ENCODE results near the gene NPIPB8.
"Not testable (repeated sequence)": the region's sequence is repeated elsewhere in the genome, so short reads cannot be mapped to it uniquely, and the experiment has no call there.

NPIPB8 gene

DNA sequence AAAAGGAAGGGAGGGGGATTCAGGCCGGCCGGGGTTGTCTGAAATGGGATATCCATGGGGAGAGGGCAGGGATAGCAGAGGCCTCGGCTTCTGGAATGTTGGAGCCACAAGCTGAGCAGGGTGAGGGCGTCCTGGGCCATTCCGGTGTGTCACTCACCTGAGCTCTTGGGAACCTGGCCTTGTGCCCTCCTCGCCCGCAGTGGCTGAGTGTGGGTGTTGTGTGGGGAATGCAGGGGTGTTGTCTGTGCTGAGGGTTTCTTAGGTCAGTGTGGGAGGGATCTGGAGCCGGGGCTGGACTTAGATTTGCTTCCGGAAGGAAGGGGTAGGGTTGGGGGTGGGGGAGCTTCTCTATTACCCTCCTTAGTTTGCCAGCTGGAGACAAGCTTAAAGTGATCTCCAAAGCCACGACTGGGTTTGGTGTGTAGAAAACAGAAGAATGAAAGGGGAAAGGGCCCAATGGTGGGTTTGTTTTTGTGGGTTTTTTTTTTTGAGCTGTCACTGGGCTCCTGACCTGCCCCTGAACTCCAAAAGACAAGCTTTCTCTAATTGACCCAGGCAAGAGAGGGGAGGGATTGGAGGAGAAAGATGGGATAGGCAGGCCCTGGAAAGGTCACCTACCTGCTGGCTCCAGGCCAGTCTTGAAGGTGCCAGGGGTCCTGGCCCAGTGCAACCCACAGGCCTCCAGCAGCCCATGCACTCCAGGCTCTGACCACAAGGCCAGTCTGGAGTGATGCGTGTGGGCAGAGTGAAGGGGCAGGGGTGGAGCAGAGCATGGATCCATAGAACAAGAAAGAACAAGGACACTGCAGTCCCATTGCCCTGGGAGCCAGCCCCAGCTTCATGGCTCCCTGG, 40.8 kb upstream of the NPIPB8 start, which contains the start of gene SULT1A2:
SULT1A2 (minus strand) TSS at position 211 of the 852 bp plus-strand sequence. CDS start 1,120 bp downstream, outside the sequence.
- Histone ChIP-seq H3K4me3 (ENCODE audit: insufficient read depth, low read depth, low read length, poor library complexity, severe bottlenecking) (no peak within 1 kb of the TSS), H3K27ac (ENCODE audit: insufficient read depth, low read length, poor library complexity, severe bottlenecking) (no peak within 1 kb of the TSS), H3K9me3 (ENCODE audit: control insufficient read depth, low read length) (no peaks in the 10 kb centered on the region), H3K36me3 (ENCODE audit: control insufficient read depth, insufficient read depth, low read length) (no peaks in the 10 kb centered on the region), H3K4me1 (ENCODE audit: control insufficient read depth, insufficient read depth, low read length, poor library complexity, severe bottlenecking) (no peaks in the 10 kb centered on the region), H3K27me3 (replicated peaks; ENCODE audit: control insufficient read depth, insufficient read depth, low read length, poor library complexity, severe bottlenecking) (no peaks in the 10 kb centered on the region)
- DNase-seq, result no peak

DNA sequence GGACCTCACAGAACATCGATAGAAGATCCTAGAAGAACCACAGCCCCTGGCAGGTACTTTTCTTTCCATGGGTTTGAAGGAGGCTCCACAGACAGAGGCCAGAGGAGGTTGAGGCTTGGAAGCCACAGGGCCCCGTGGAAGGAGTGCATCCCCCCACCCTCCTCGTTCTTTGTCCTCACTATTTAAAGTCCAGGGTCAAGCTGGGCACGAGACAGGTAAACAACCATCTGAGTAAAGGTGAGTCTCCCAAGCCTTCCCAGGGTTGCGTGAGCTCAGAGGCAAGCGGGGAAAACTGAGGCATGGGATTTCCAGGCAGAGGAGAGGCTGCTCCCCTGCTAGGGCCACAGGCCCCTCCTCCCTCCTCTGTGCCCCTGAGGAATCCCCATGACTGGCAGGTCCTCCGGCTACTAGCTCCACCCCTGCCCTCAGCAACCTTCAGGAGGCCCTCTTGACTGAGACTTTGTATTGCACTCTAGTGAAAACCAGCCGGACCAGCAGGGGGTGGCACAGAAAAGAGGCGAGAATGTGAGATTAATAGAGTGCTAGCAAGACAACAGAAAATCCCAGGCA, 40.1 kb upstream of the NPIPB8 start:
- no peak overlapping the region for H3K4me3 ChIP-seq (ENCODE audit: insufficient read depth, low read depth, low read length, poor library complexity, severe bottlenecking)
- no peak overlapping the region for H3K27ac ChIP-seq (ENCODE audit: insufficient read depth, low read length, poor library complexity, severe bottlenecking)
- DNase-seq, result no peak
- H3K36me3 ChIP-seq (ENCODE audit: control insufficient read depth, insufficient read depth, low read length), result no peaks in the 10 kb centered on the region
- no peaks in the 10 kb centered on the region for H3K4me1 ChIP-seq (ENCODE audit: control insufficient read depth, insufficient read depth, low read length, poor library complexity, severe bottlenecking)
- H3K9me3 ChIP-seq (ENCODE audit: control insufficient read depth, low read length), result no peaks in the 10 kb centered on the region
- H3K27me3 ChIP-seq (replicated peaks; ENCODE audit: control insufficient read depth, insufficient read depth, low read length, poor library complexity, severe bottlenecking), result no peaks in the 10 kb centered on the region

DNA sequence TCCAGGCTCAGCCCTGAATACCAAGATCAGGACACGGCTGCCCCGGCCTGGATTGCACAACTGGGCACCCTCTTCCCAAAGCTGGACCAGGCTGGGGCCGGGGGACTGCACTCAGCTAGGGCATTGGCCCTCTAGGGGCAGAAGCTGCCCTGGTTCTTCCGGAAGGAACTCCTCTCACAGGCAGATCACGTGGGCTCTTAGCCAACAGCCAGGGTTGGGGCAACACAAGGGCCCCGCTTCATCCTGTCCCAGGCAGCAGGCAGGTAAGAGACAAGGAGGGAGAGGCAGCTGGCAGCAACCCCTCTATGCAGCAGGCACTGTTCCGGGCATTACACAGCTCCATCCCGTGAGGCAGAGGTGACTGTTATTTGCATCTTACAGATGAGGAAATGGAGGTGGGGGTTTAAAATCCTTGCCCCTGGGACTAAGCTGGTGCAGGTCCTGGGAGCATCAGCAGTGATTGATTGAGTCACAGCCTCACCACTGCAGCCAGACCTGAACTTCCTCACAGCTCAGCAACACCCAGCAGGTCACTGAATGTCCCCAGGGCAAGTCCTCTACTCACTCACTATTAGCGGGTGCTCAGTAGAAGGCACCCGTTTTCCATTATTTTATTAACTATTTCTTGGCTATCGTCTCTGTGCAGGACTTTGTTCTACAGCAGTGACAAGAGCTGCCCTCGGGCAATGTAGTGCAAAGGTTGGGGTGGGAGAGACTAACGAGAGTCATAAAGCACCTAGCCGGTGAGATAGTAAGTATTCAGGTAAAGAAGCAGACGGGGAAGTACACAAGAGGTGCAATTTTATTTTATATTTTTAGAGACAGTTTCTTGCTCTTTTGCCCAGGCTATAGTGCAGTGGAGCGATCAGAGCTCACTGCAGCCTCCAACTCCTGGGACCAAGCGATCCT, 38.2 kb upstream of the NPIPB8 start:
- not testable (repeated sequence) for H3K27me3 ChIP-seq (replicated peaks; ENCODE audit: control insufficient read depth, insufficient read depth, low read length, poor library complexity, severe bottlenecking); H3K36me3 ChIP-seq (ENCODE audit: control insufficient read depth, insufficient read depth, low read length); H3K4me1 ChIP-seq (ENCODE audit: control insufficient read depth, insufficient read depth, low read length, poor library complexity, severe bottlenecking); H3K27ac ChIP-seq (ENCODE audit: insufficient read depth, low read length, poor library complexity, severe bottlenecking); H3K4me3 ChIP-seq (ENCODE audit: insufficient read depth, low read depth, low read length, poor library complexity, severe bottlenecking); DNase-seq; H3K9me3 ChIP-seq (ENCODE audit: control insufficient read depth, low read length)

DNA sequence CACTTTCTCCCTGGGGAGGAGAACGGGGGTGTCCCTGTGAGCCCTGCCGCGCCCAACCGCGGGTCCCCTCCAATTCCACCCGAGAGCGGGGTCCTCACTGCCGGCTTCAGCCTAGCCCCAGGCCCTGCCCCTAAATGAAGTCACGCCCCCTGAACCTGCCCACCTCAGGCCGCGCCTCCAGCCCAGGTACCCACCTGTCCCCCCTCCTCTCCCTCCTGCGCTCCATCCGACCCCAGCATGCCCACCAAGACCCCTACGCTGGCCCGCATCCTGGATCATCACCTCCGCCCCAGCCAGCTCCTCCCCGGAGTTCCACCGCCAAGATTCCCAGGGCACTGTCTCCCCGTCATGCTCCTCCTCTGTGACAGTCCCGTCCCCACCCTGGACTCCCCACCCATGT, 36.9 kb upstream of the NPIPB8 start:
- H3K4me3 ChIP-seq (ENCODE audit: insufficient read depth, low read depth, low read length, poor library complexity, severe bottlenecking); DNase-seq; H3K4me1 ChIP-seq (ENCODE audit: control insufficient read depth, insufficient read depth, low read length, poor library complexity, severe bottlenecking); H3K9me3 ChIP-seq (ENCODE audit: control insufficient read depth, low read length); H3K36me3 ChIP-seq (ENCODE audit: control insufficient read depth, insufficient read depth, low read length); H3K27me3 ChIP-seq (replicated peaks; ENCODE audit: control insufficient read depth, insufficient read depth, low read length, poor library complexity, severe bottlenecking); H3K27ac ChIP-seq (ENCODE audit: insufficient read depth, low read length, poor library complexity, severe bottlenecking): not testable (repeated sequence)

DNA sequence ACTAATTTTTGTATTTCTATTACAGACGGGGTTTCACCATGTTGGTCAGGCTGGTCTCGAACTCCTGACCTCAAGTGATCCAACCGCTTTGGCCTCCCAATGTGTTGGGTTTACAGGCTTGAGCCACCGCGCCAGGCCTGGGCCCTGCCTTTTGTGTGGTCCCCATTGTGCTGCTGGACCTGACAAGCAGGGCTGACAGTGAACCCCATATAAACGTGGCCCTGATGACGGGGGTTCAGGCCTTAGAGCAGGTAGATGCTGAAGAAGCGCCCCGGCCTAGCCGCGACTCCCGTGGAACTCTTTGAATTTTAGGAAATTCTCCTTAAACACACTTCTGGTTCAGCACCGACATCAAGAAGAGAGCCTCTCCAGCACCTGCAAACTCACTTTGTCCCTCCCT, 36.3 kb upstream of the NPIPB8 start:
- H3K36me3 ChIP-seq (ENCODE audit: control insufficient read depth, insufficient read depth, low read length), result not testable (repeated sequence)

DNA sequence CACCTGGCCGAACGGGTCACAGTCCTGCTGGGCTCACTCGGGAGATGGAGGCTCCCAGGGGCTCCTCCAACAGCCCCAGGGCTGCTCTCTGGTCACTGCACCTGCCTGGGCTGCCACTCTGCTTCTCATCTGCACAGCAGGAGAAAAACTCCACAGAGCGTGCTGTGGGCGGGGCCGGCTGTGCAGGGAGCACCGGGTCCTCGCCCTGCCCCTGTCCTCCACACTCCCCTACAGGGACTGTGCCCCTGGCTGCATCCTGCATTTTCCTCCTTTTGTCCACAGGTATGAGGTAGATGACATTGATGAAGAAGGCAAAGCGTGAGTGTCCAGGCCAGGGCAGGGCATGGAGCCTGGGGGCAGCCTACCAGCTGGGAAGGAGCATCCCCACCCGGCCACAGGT, 35.8 kb upstream of the NPIPB8 start:
- not testable (repeated sequence) for H3K27me3 ChIP-seq (replicated peaks; ENCODE audit: control insufficient read depth, insufficient read depth, low read length, poor library complexity, severe bottlenecking); H3K4me1 ChIP-seq (ENCODE audit: control insufficient read depth, insufficient read depth, low read length, poor library complexity, severe bottlenecking); H3K27ac ChIP-seq (ENCODE audit: insufficient read depth, low read length, poor library complexity, severe bottlenecking); DNase-seq; H3K9me3 ChIP-seq (ENCODE audit: control insufficient read depth, low read length); H3K36me3 ChIP-seq (ENCODE audit: control insufficient read depth, insufficient read depth, low read length); H3K4me3 ChIP-seq (ENCODE audit: insufficient read depth, low read depth, low read length, poor library complexity, severe bottlenecking)

More for the DNA sequence above, 36.3 kb upstream of the NPIPB8 start:
- H3K4me3 ChIP-seq (ENCODE audit: insufficient read depth, low read depth, low read length, poor library complexity, severe bottlenecking); H3K4me1 ChIP-seq (ENCODE audit: control insufficient read depth, insufficient read depth, low read length, poor library complexity, severe bottlenecking); DNase-seq; H3K9me3 ChIP-seq (ENCODE audit: control insufficient read depth, low read length); H3K27ac ChIP-seq (ENCODE audit: insufficient read depth, low read length, poor library complexity, severe bottlenecking); H3K27me3 ChIP-seq (replicated peaks; ENCODE audit: control insufficient read depth, insufficient read depth, low read length, poor library complexity, severe bottlenecking): not testable (repeated sequence)

DNA sequence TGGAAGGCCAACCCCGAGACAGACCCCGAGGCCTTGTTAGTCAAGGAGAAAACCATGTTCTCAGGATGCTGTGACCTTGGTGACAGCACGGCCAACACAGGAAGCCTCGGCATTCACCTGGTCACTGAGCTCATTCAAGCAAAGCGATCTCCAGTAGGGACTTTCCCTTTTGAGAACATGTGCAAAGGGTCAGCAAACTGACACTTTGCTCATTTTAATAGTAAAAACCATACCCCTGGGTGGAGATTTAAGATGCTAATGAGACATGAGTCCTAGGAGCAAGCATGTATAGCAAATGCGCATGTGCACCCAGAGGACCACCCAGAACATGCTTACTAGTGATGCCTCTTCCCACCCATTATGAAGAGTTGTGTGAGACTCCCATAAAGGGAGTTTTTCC, 35.3 kb upstream of the NPIPB8 start:
- H3K27ac ChIP-seq (ENCODE audit: insufficient read depth, low read length, poor library complexity, severe bottlenecking), result no peak overlapping the region
- H3K4me1 ChIP-seq (ENCODE audit: control insufficient read depth, insufficient read depth, low read length, poor library complexity, severe bottlenecking), result no peaks in the 10 kb centered on the region
- H3K36me3 ChIP-seq (ENCODE audit: control insufficient read depth, insufficient read depth, low read length), result no peaks in the 10 kb centered on the region
- no peaks in the 10 kb centered on the region for H3K27me3 ChIP-seq (replicated peaks; ENCODE audit: control insufficient read depth, insufficient read depth, low read length, poor library complexity, severe bottlenecking)
- DNase-seq, result no peak
- no peaks in the 10 kb centered on the region for H3K9me3 ChIP-seq (ENCODE audit: control insufficient read depth, low read length)
- no peak overlapping the region for H3K4me3 ChIP-seq (ENCODE audit: insufficient read depth, low read depth, low read length, poor library complexity, severe bottlenecking)

DNA sequence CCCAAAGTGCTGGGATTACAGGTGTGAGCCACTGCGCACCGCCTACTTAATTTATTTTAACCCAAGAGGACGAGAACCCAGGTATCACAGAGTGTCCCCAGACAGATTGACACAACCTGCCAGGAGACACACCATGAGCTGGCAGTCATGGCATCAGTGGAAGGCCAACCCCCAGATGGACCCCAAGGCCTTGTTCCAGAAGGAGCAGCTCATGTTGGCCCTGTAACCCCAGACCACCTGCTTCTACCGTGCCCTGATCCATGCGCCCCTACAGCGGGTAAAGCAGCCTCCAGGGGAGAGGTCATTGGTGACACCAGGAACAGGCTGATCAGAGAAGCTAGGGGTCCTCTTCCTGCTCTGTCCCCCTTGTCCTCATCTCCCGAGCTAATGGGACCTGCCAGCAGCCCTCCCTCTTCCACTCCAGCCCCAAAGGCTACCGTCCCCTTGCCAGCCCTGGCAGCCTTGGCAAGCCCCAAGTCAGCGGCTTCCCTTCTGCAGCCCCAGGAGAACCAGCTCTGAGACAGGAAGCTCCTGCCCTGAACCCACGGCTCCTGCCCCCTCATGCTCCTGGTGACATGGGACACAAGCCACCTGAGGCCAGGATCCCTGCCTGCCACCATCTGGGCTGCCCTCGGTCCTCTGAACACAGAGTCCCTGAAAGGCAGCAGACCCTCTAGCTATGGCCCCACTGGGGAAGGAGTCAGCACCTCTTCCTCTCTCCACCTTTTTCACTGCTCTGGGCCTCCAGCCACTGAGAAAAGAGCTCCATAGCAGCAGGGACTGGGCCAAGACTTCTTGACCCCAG, 34.3 kb upstream of the NPIPB8 start:
- no peaks in the 10 kb centered on the region for H3K36me3 ChIP-seq (ENCODE audit: control insufficient read depth, insufficient read depth, low read length)
- no peak overlapping the region for H3K4me3 ChIP-seq (ENCODE audit: insufficient read depth, low read depth, low read length, poor library complexity, severe bottlenecking)
- DNase-seq, result no peak
- H3K9me3 ChIP-seq (ENCODE audit: control insufficient read depth, low read length), result no peaks in the 10 kb centered on the region
- H3K27ac ChIP-seq (ENCODE audit: insufficient read depth, low read length, poor library complexity, severe bottlenecking), result no peak overlapping the region
- no peaks in the 10 kb centered on the region for H3K27me3 ChIP-seq (replicated peaks; ENCODE audit: control insufficient read depth, insufficient read depth, low read length, poor library complexity, severe bottlenecking)
- H3K4me1 ChIP-seq (ENCODE audit: control insufficient read depth, insufficient read depth, low read length, poor library complexity, severe bottlenecking), result no peaks in the 10 kb centered on the region

DNA sequence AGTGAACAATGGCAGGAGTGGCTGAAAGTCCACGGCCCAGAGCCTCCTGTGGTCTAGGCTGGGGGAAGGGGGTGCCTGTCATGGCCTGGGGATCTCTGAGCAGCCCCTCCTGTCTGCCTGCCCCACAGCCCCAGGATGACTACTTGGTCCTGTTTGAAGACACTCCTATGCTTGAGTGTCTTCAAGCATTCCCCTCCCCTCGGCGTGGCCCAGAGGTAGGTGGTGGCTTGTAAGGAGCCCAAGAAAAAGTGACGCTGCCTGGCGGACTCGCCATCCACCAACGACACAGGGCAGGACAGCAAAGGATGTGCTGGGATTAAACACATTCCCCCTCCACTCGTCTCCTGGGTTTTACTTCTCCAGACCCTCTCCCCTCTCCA, 33.7 kb upstream of the NPIPB8 start:
- Histone ChIP-seq H3K27me3 (replicated peaks; ENCODE audit: control insufficient read depth, insufficient read depth, low read length, poor library complexity, severe bottlenecking) (no peaks in the 10 kb centered on the region), H3K4me3 (ENCODE audit: insufficient read depth, low read depth, low read length, poor library complexity, severe bottlenecking) (no peak overlapping the region), H3K27ac (ENCODE audit: insufficient read depth, low read length, poor library complexity, severe bottlenecking) (no peak overlapping the region), H3K9me3 (ENCODE audit: control insufficient read depth, low read length) (no peaks in the 10 kb centered on the region), H3K4me1 (ENCODE audit: control insufficient read depth, insufficient read depth, low read length, poor library complexity, severe bottlenecking) (no peaks in the 10 kb centered on the region), H3K36me3 (ENCODE audit: control insufficient read depth, insufficient read depth, low read length) (no peaks in the 10 kb centered on the region)
- DNase-seq, result no peak

Measured in effector memory CD4-positive, alpha-beta T cell (primary cell).